Astrocyte (in vitro differentiated cells and primary cell): ENCODE data around the gene KDM1A. TPM values are rescaled to one million over a fixed set of nuclear protein-coding genes. Genes with fewer than 3 reads are reported as not detected.

ENCODE experiments used
- DNase-seq: peaks from one replicate; pipeline ENCODE4 v3.0.0-alpha.2; 2010; ENCODE audit warnings: low read depth
- FAIRE-seq: peaks from 2 replicates; lab custom pipeline; 2011; peaks lifted over from hg19 to GRCh38; lab: Jason Lieb, UNC
- H2AFZ ChIP-seq: 2 replicates; pipeline ENCODE4 v1.6.0; 2012; ENCODE audit warnings: low read depth, low read length, inconsistent platforms
- H3K27ac ChIP-seq: 2 replicates; pipeline ENCODE4 v1.5.1; 2011; ENCODE audit warnings: low read depth, low read length, inconsistent platforms
- H3K27me3 ChIP-seq: 2 replicates; pipeline ENCODE4 v1.6.0; 2011; ENCODE audit warnings: low read length, inconsistent platforms; ENCODE audit not compliant: insufficient read depth
- H3K36me3 ChIP-seq: 2 replicates; pipeline ENCODE4 v1.5.1; 2011; ENCODE audit warnings: low read length, inconsistent platforms; ENCODE audit not compliant: insufficient read depth
- H3K4me1 ChIP-seq: 2 replicates; pipeline ENCODE4 v1.5.1; 2011; ENCODE audit warnings: low read length, inconsistent platforms; ENCODE audit not compliant: insufficient read depth
- H3K4me2 ChIP-seq: 2 replicates; pipeline ENCODE4 v1.6.0; 2012; ENCODE audit warnings: low read length, inconsistent platforms
- H3K4me3 ChIP-seq: 2 replicates; pipeline ENCODE4 v1.5.1; 2011; ENCODE audit warnings: low read depth, mild to moderate bottlenecking, low read length, inconsistent platforms; ENCODE audit not compliant: insufficient read depth
- H3K79me2 ChIP-seq: 2 replicates; pipeline ENCODE4 v1.6.0; 2012; ENCODE audit warnings: mild to moderate bottlenecking, low read length, inconsistent platforms; ENCODE audit not compliant: insufficient read depth
- H3K9ac ChIP-seq: 2 replicates; pipeline ENCODE4 v1.6.0; 2012; ENCODE audit warnings: mild to moderate bottlenecking, low read length, inconsistent platforms
- H3K9me3 ChIP-seq: 2 replicates; pipeline ENCODE4 v1.5.1; 2012; ENCODE audit warnings: low read depth, mild to moderate bottlenecking, low read length, inconsistent platforms; ENCODE audit not compliant: insufficient read depth
- H4K20me1 ChIP-seq: 2 replicates; pipeline ENCODE4 v1.6.0; 2012; ENCODE audit warnings: low read length, inconsistent platforms; ENCODE audit not compliant: insufficient read depth
- H3K27ac Mint-ChIP-seq: one replicate; pipeline ENCODE4 v1.8.0; 2021; ENCODE audit warnings: mild to moderate bottlenecking, mixed read lengths; ENCODE audit not compliant: unreplicated experiment
- H3K27me3 Mint-ChIP-seq: one replicate; pipeline ENCODE4 v1.8.0; 2021; ENCODE audit warnings: low read depth, mixed read lengths; ENCODE audit not compliant: unreplicated experiment
- H3K36me3 Mint-ChIP-seq: one replicate; pipeline ENCODE4 v1.8.0; 2021; ENCODE audit warnings: low read depth, mixed read lengths; ENCODE audit not compliant: unreplicated experiment
- H3K4me1 Mint-ChIP-seq: one replicate; pipeline ENCODE4 v1.8.0; 2021; ENCODE audit warnings: low read depth, mixed read lengths; ENCODE audit not compliant: unreplicated experiment
- H3K4me3 Mint-ChIP-seq: one replicate; pipeline ENCODE4 v1.8.0; 2021; ENCODE audit warnings: mild to moderate bottlenecking, moderate library complexity, mixed read lengths; ENCODE audit not compliant: unreplicated experiment
- H3K9me3 Mint-ChIP-seq: one replicate; pipeline ENCODE4 v1.8.0; 2021; ENCODE audit warnings: mild to moderate bottlenecking, mixed read lengths; ENCODE audit not compliant: unreplicated experiment
- EZH2 ChIP-seq: IDR thresholded peaks from 2 replicates; pipeline ENCODE4 v1.6.1; 2012; ENCODE audit warnings: mild to moderate bottlenecking, low read length, inconsistent platforms; ENCODE audit not compliant: insufficient read depth
- total RNA-seq: library from RNA; stranded (reverse); gene quantifications from 2 replicates; pipeline ENCODE4 v1.2.1, GENCODE V29; 2021
- TF ChIP-seq, protein P1 (sequence below): IDR thresholded peaks from 2 replicates; pipeline ENCODE4 v1.5.1; 2011; ENCODE audit warnings: low read depth, mild to moderate bottlenecking, inconsistent platforms, low read length, moderate library complexity; ENCODE audit not compliant: insufficient read depth

KDM1A gene
- total RNA-seq, 1 donor from 2014 or later: 110 TPM

DNA sequence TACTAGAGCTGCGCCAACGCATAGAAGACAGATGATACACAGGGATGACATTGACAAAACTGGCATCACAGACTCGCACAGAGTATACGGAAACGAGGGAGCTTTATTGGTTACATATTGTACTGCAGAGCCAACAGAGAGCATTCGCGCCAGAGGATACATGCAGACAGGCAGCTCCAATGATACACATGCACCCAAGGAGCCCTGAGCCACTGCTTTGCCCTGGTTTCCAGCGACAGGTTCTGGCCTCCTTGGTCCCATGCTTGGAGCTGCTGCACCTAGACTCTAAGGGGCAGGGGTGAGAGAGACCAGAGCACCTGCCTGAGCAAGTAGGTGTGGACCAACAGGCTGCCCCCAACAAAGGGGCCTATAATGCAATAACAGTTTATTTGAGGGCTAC lies 65.6 kb downstream of the KDM1A start:
- Mint-ChIP-seq H3K27ac (no peak overlapping the region), H3K4me3 (no peak overlapping the region), H3K4me1 (no peaks in the 10 kb centered on the region), H3K27me3 (no peaks in the 10 kb centered on the region), H3K36me3 (peaks cover 29% of the 10 kb centered on the region), H3K9me3 (no peaks in the 10 kb centered on the region)
- no peak overlapping the region for H3K4me3 ChIP-seq
- no peak overlapping the region for H3K9ac ChIP-seq
- no peak overlapping the region for H2AFZ ChIP-seq
- no peaks in the 10 kb centered on the region for H3K9me3 ChIP-seq
- TF ChIP-seq, protein P1, sequence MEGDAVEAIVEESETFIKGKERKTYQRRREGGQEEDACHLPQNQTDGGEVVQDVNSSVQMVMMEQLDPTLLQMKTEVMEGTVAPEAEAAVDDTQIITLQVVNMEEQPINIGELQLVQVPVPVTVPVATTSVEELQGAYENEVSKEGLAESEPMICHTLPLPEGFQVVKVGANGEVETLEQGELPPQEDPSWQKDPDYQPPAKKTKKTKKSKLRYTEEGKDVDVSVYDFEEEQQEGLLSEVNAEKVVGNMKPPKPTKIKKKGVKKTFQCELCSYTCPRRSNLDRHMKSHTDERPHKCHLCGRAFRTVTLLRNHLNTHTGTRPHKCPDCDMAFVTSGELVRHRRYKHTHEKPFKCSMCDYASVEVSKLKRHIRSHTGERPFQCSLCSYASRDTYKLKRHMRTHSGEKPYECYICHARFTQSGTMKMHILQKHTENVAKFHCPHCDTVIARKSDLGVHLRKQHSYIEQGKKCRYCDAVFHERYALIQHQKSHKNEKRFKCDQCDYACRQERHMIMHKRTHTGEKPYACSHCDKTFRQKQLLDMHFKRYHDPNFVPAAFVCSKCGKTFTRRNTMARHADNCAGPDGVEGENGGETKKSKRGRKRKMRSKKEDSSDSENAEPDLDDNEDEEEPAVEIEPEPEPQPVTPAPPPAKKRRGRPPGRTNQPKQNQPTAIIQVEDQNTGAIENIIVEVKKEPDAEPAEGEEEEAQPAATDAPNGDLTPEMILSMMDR: no peak
- no peak for TF ChIP-seq EZH2
- no peaks in the 10 kb centered on the region for H3K4me1 ChIP-seq
- H3K27me3 ChIP-seq: no peaks in the 10 kb centered on the region
- H3K36me3 ChIP-seq: peaks cover 78% of the 10 kb centered on the region
- FAIRE-seq (no peak), DNase-seq (no peak)
- H3K79me2 ChIP-seq: peaks cover 20% of the 10 kb centered on the region
- peaks cover 90% of the 10 kb centered on the region for H4K20me1 ChIP-seq
- H3K4me2 ChIP-seq: no peak overlapping the region
- H3K27ac ChIP-seq: no peak overlapping the region

DNA sequence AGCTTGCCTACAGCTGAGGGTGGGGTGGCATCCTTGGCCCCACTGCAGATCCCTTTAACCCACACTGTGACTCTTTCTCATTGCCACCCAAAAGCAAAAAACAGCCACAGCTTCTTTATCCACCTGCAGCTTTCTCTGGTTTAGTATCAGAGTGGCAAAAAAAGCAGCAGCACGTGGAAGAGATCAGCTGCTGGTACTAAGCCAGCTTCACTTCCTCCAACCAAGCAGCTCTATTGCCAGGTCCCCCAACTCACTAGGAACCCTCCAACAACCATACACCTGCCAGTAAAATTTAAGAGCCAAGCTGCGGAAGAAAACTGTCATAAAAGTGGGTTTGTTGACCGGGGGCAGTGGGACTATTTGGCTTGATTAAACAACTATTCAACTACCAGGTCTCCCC lies 66.4 kb downstream of the KDM1A start:
- Mint-ChIP-seq H3K27ac (no peak overlapping the region), H3K4me1 (no peaks in the 10 kb centered on the region), H3K27me3 (no peaks in the 10 kb centered on the region), H3K36me3 (peaks cover 23% of the 10 kb centered on the region), H3K9me3 (no peaks in the 10 kb centered on the region), H3K4me3 (no peak overlapping the region)
- no peak for DNase-seq
- Histone ChIP-seq H3K79me2 (peaks cover 29% of the 10 kb centered on the region), H3K27ac (no peak overlapping the region), H3K4me1 (no peaks in the 10 kb centered on the region), H3K9me3 (no peaks in the 10 kb centered on the region), H2AFZ (no peak overlapping the region), H3K36me3 (peaks cover 71% of the 10 kb centered on the region), H3K4me2 (no peak overlapping the region), H3K9ac (no peak overlapping the region), H3K27me3 (no peaks in the 10 kb centered on the region), H3K4me3 (no peak overlapping the region), H4K20me1 (peaks cover 90% of the 10 kb centered on the region)
- no peak for TF ChIP-seq EZH2
- TF ChIP-seq, protein P1: no peak
- no peak for FAIRE-seq

DNA sequence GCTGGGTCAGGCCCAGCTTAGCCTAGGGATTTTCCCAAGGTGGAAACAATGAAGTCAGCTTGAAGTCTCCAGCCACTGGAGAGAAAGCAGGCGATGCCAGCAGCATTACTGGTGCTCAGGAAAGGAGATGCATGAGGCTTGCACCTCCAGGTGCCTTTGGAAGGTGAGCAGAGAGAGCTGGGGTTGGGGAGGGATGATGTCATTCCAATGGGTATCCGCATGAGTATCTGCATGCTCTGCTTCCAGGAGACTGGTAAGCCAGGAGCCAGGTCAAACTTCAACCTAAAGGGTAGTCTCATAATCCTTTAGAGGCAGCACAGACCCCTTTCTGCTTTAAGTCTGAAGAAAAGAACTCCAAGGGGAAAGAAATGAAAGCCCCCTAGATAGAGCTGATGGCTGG lies 68.8 kb downstream of the KDM1A start:
- Histone ChIP-seq H3K4me3 (no peak overlapping the region), H3K4me2 (no peak overlapping the region), H3K36me3 (peaks cover 69% of the 10 kb centered on the region), H3K9me3 (no peaks in the 10 kb centered on the region), H3K4me1 (no peaks in the 10 kb centered on the region), H3K27me3 (no peaks in the 10 kb centered on the region), H2AFZ (no peak overlapping the region), H3K79me2 (peaks cover 40% of the 10 kb centered on the region), H3K27ac (no peak overlapping the region), H4K20me1 (peaks cover 91% of the 10 kb centered on the region), H3K9ac (no peak overlapping the region)
- FAIRE-seq (no peak), DNase-seq (no peak)
- Mint-ChIP-seq H3K36me3 (peaks cover 39% of the 10 kb centered on the region), H3K9me3 (no peaks in the 10 kb centered on the region), H3K4me1 (no peaks in the 10 kb centered on the region), H3K27me3 (no peaks in the 10 kb centered on the region), H3K4me3 (no peak overlapping the region), H3K27ac (no peak overlapping the region)
- TF ChIP-seq EZH2: no peak
- TF ChIP-seq, protein P1: no peak
